ENCODE results near the gene PI4KA. TPM values are rescaled to one million over a fixed set of nuclear protein-coding genes. Genes with fewer than 3 reads are reported as not detected.
"Not testable (repeated sequence)": the region's sequence is repeated elsewhere in the genome, so short reads cannot be mapped to it uniquely, and the experiment has no call there.

The PI4KA gene
- total and polyA plus RNA-seq, 5 experiments from 2014 or later = 34.4 to 158 (median 69.6) TPM

- not testable (repeated sequence) for H3K27me3 Mint-ChIP-seq, H3K9me3 Mint-ChIP-seq, H3K36me3 Mint-ChIP-seq
- Mint-ChIP-seq H3K4me3 (peak overlapping the region; percentile 93 to 99 (median 98)), H3K27ac (peak overlapping the region; percentile 78 to 100 (median 99)), H3K4me1 (peaks cover 2 to 24% (median 11%) of the 10 kb centered on the region in 4 donors)
- ATAC-seq = peak; percentile 27 to 36
- POLR2A ChIA-PET = interaction anchor here (1.0 to 2.1 kb wide), 6 partner anchors 131 to 239 kb away, joined by 3 to 19 read pairs (median 3); partner anchors contain the start of gene MED15
- DNase-seq = peak in 4 of 10 donors; percentile 12 to 39 (median 34)
These were observed 156.5 kb downstream of the PI4KA start for GRCh38 chr22:20702175-20702545.

DNA sequence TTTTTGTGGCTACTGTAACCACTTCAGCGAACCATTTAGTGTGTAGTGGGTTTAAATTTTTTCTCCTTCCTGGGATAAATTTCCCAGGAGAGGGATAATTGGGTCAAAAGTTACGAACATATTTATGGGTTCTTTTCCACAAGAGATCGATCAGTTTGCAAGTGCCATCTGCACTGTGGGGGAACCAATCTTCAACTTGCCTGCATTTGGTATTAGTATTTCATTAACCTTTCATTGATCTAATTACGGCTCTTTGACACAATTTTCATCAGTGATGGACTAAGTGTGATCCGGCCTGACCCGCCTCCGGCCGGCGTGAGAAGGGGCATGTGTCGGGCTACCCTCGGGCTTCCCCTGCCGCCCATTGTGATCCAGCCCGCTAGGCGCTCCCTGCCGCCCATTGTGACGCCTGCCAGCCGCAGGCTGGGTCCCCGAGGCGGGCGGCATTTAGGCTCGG lies 156.9 kb downstream of the PI4KA start:
- H3K27me3 Mint-ChIP-seq = not testable (repeated sequence)

DNA sequence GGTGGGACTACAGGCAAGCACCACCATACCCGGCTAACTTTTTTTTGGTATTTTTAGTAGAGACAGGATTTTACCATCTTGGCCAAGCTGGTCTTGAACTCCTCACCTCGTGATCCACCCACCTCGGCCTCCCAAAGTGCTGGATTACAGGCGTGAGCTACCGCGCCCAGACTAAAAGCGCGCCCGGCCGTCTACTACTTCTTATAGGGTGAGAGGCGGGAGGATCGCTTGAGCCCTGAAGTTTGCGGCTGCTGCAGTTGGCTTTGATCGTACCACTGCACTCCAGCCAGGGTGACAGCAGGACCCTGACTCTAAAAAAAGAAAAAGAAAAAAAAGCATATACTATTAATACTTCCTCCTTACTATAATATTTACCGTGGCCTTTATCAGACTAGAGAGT lies 158.3 kb downstream of the PI4KA start:
- POLR2A ChIA-PET = interaction anchor here (0.7 to 1.5 kb wide), 4 partner anchors 143 to 302 kb away, joined by 3 to 4 read pairs (median 4); partner anchors contain the start of gene MED15
- Mint-ChIP-seq H3K27ac (peak overlapping the region in 1 of 10 donors; percentile 7), H3K4me3 (peak overlapping the region in 1 of 10 donors; percentile 28), H3K4me1 (peaks cover 3 to 24% (median 13%) of the 10 kb centered on the region in 4 donors)
- not testable (repeated sequence) for H3K9me3 Mint-ChIP-seq, DNase-seq, H3K36me3 Mint-ChIP-seq, ATAC-seq, H3K27me3 Mint-ChIP-seq

More for the DNA sequence above, 156.9 kb downstream of the PI4KA start:
- peaks cover 3 to 24% (median 13%) of the 10 kb centered on the region in 4 donors for H3K4me1 Mint-ChIP-seq
- peak in 1 of 2 donors; percentile 2 for ATAC-seq
- DNase-seq = peak in 2 of 10 donors; percentile 16 to 22
- H3K9me3 Mint-ChIP-seq, H3K36me3 Mint-ChIP-seq: not testable (repeated sequence)
- H3K27ac Mint-ChIP-seq = peak overlapping the region; percentile 78 to 100 (median 90)
- POLR2A ChIA-PET = interaction anchor here (1.0 to 1.5 kb wide), 2 partner anchors 144 to 238 kb away, joined by 3 to 4 read pairs; no protein-coding TSS in a partner anchor
- peak overlapping the region; percentile 93 to 99 (median 98) for H3K4me3 Mint-ChIP-seq

DNA sequence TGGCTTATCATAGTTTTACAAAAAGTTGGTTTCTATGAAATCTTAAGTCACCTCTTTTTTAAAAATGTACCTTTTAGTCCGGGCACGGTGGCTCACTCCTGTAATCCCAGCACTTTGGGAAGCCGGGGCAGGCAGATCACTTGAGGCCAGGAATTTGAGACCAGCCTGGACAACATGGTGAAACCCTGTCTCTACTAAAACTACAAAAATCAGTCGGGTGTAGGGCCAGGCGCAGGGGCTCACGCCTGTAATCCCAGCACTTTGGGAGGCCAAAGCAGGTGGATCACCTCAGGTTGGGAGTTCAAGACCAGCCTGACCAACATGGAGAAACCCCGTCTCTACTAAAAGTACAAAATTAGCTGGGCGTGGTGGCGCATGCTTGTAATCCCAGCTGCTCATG lies 158.8 kb downstream of the PI4KA start:
- H3K9me3 Mint-ChIP-seq, ATAC-seq, POLR2A ChIA-PET, H3K27me3 Mint-ChIP-seq, H3K36me3 Mint-ChIP-seq, DNase-seq: not testable (repeated sequence)
- Mint-ChIP-seq H3K27ac (peak overlapping the region in 2 of 10 donors; percentile 7 to 68), H3K4me3 (peak overlapping the region in 3 of 10 donors; percentile 14 to 60 (median 38)), H3K4me1 (peaks cover 3 to 23% (median 13%) of the 10 kb centered on the region in 4 donors)

- ATAC-seq = peak in 1 of 2 donors; percentile 27
- POLR2A ChIA-PET, H3K36me3 Mint-ChIP-seq, H3K9me3 Mint-ChIP-seq, H3K27me3 Mint-ChIP-seq: not testable (repeated sequence)
- DNase-seq = peak; percentile 42 to 90 (median 78)
- Mint-ChIP-seq H3K27ac (peak overlapping the region in 9 of 10 donors; percentile 38 to 84 (median 76)), H3K4me1 (peaks cover 0 to 16% (median 10%) of the 10 kb centered on the region in 4 donors), H3K4me3 (peak overlapping the region in 6 of 10 donors; percentile 8 to 26 (median 18))
These were observed 161.0 kb downstream of the PI4KA start for GRCh38 chr22:20697481-20698113.

DNA sequence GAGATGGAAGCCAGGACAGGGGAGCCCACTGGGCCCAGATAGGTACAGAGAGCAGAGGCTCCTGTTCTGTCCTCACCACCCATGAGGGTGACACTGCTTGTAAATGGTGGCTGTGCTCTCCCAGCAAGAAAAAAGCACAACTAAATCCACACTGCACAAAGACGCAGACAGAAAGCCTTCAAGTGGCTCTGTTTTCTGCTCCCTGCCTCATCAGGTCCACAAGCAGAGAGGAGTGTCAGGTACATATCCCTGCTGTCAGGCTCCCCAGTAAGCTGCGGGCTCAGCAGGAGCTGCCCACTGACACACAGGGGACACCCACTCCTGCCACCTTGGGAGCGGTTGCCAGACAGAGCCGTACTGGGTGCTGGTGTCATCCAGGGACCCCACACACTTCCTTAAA lies 162.6 kb downstream of the PI4KA start:
- H3K36me3 Mint-ChIP-seq = not testable (repeated sequence)

GRCh38 chr22:20695205-20695604 lies 163.4 kb downstream of the PI4KA start:
- H3K27ac Mint-ChIP-seq = peak overlapping the region in 3 of 10 donors; percentile 7 to 68 (median 62)
- POLR2A ChIA-PET, H3K4me1 Mint-ChIP-seq, H3K9me3 Mint-ChIP-seq, H3K36me3 Mint-ChIP-seq, DNase-seq, ATAC-seq, H3K27me3 Mint-ChIP-seq: not testable (repeated sequence)
- H3K4me3 Mint-ChIP-seq = peak overlapping the region in 1 of 10 donors; percentile 50

More for the DNA sequence above, 162.6 kb downstream of the PI4KA start:
- H3K27me3 Mint-ChIP-seq, ATAC-seq, H3K4me1 Mint-ChIP-seq, H3K9me3 Mint-ChIP-seq, DNase-seq, POLR2A ChIA-PET, H3K27ac Mint-ChIP-seq, H3K4me3 Mint-ChIP-seq: not testable (repeated sequence)

DNA sequence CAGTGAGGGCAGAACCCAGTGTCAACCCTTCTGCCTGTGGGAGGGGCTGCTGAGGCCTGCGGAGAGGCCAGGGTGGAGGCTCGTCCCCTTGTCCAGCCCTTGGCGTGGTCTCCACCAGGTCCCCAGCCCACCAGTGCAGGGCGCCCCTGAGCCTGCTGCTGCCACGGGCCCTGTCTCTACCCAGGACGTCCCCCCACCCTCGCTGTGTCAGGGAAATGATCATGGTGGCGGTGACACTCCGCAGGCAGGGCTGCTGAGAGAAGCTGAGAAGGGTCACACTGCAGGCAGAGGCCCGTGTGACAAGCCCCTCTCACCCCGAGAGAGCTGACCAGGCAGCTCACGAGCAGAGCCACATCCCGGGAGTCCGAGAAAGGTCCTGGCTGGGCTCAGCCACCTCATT lies 164.4 kb downstream of the PI4KA start:
- H3K27me3 Mint-ChIP-seq, POLR2A ChIA-PET, H3K27ac Mint-ChIP-seq, H3K4me3 Mint-ChIP-seq, ATAC-seq, H3K36me3 Mint-ChIP-seq, H3K9me3 Mint-ChIP-seq, DNase-seq, H3K4me1 Mint-ChIP-seq: not testable (repeated sequence)

- DNase-seq, H3K27ac Mint-ChIP-seq, ATAC-seq, H3K9me3 Mint-ChIP-seq, H3K4me3 Mint-ChIP-seq, POLR2A ChIA-PET, H3K36me3 Mint-ChIP-seq, H3K4me1 Mint-ChIP-seq, H3K27me3 Mint-ChIP-seq: not testable (repeated sequence)
These were observed 165.7 kb downstream of the PI4KA start for GRCh38 chr22:20692926-20693325.

- H3K9me3 Mint-ChIP-seq, H3K27ac Mint-ChIP-seq, H3K4me3 Mint-ChIP-seq, H3K4me1 Mint-ChIP-seq, POLR2A ChIA-PET, ATAC-seq, H3K27me3 Mint-ChIP-seq, H3K36me3 Mint-ChIP-seq, DNase-seq: not testable (repeated sequence)
These were observed 167.9 kb downstream of the PI4KA start for GRCh38 chr22:20690586-20691317.

DNA sequence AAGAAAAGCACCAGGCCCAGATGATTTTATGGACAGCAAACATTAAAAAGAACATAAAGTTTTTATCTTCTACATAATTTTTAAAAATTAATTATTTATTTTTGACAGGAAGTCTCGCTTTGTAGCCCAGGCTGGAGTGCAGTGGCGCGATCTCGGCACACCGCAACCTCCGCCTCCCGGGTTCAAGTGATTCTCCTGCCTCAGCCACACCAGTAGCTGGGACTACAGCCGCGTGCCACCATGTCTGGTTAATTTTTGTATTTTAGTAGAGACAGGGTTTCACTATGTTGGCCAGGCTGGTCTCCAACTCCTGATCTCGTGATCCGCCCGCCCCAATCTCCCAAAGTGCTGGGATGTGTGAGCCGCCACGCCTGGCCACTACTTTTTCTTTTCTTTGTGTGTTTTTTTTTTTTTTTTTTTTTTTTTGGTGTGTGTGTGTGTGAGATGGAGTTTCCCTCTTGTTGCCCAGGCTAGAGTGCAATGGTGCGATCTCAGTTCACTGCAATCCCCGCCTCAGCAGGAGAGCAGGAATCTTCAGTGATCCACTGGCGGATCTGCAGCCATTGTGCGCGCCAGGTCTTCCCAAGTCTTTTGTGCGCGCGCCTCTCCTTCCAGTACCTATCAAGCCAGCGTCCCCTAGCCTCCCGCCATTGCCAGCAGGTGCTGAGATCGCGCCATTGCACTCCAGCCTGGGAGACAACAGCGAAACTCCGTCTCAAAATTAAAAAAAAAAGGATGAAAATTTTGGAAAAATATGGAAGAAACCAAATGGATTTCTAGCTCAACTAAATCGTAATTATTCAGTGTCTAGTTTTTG lies 171.0 kb downstream of the PI4KA start:
- H3K9me3 Mint-ChIP-seq = not testable (repeated sequence)

DNA sequence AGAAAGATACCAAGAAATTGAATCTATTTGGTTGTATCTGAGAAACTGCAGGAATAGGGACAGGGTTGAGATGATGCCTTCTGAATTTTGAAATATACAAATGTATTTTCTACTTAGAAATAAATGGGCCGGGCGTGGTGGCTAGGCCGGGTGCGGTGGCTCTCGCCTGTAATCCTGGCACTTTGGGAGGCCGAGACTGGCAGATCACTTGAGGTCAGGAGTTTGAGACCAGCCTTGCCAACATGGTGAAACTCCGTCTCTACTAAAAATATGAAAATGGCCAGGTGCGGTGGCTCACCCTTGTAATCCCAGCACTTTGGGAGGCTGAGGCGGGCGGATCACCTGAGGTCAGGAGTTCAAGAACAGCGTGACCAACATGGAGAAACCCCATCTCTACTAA lies 172.8 kb downstream of the PI4KA start:
- not testable (repeated sequence) for H3K27ac Mint-ChIP-seq, ATAC-seq

More for the DNA sequence above, 171.0 kb downstream of the PI4KA start:
- H3K4me3 Mint-ChIP-seq, H3K27ac Mint-ChIP-seq, H3K36me3 Mint-ChIP-seq, ATAC-seq, H3K4me1 Mint-ChIP-seq, DNase-seq, POLR2A ChIA-PET, H3K27me3 Mint-ChIP-seq: not testable (repeated sequence)

More for the DNA sequence above, 172.8 kb downstream of the PI4KA start:
- H3K9me3 Mint-ChIP-seq, H3K27me3 Mint-ChIP-seq, H3K4me1 Mint-ChIP-seq, H3K36me3 Mint-ChIP-seq, DNase-seq, POLR2A ChIA-PET, H3K4me3 Mint-ChIP-seq: not testable (repeated sequence)
